IMR-90 (cell line): ENCODE data around the gene PSMD11. TPM values are rescaled to one million over a fixed set of nuclear protein-coding genes. Genes with fewer than 3 reads are reported as not detected.

Source experiments
- ATAC-seq: fragments of 200-7000 bp; cut with Tn5 transposase; 2 replicates; pipeline ENCODE4 v1.9.1; 2020; ENCODE audit warnings: low read depth, mild to moderate bottlenecking, moderate library complexity
- BruUV-seq: library from RNA; stranded (reverse); fragments of 400-500 nt; replicated peaks from 2 replicates; lab custom pipeline; 2021; lab: Mats Ljungman, UMichigan
- CTCF ChIA-PET: fragments of 300-600 bp; formaldehyde crosslinking; extraction: SDS; loops from one replicate; lab custom pipeline; 2021; ENCODE audit warnings: antibody characterized with exemption; lab: Yijun Ruan, JAX
- POLR2A ChIA-PET: fragments of 300-600 bp; sonication (Branson Sonifier 250); formaldehyde crosslinking; loops from one replicate; lab custom pipeline; 2022; ENCODE audit warnings: antibody characterized with exemption; ENCODE audit not compliant: unreplicated experiment; lab: Charles Lee
- DNase-seq: peaks from one replicate; pipeline ENCODE4 v3.0.0; 2013
- H2AFZ ChIP-seq: replicated peaks from 2 replicates; pipeline ENCODE3; 2013; ENCODE audit warnings: low read length, mild to moderate bottlenecking; ENCODE audit not compliant: poor library complexity
- H2AK5ac ChIP-seq: 2 replicates; pipeline ENCODE4 v1.6.1; 2013; ENCODE audit warnings: low read depth, low read length, inconsistent platforms
- H2AK9ac ChIP-seq: replicated peaks from 2 replicates; pipeline ENCODE3; 2013; ENCODE audit warnings: mild to moderate bottlenecking, low read depth, low read length, moderate library complexity; ENCODE audit not compliant: poor library complexity
- H2BK120ac ChIP-seq: 2 replicates; pipeline ENCODE4 v1.6.1; 2013; ENCODE audit warnings: low read depth, low read length, inconsistent platforms
- H2BK15ac ChIP-seq: 3 replicates; pipeline ENCODE4 v1.6.1; 2013; ENCODE audit warnings: low read depth, low read length, inconsistent platforms
- H2BK20ac ChIP-seq: 2 replicates; pipeline ENCODE4 v1.6.1; 2013; ENCODE audit warnings: low read depth, mild to moderate bottlenecking, inconsistent platforms, low read length, moderate library complexity
- H2BK5ac ChIP-seq: 2 replicates; pipeline ENCODE4 v1.6.1; 2013; ENCODE audit warnings: mild to moderate bottlenecking, low read depth, low read length, inconsistent platforms; ENCODE audit not compliant: poor library complexity, severe bottlenecking
- H3K14ac ChIP-seq: replicated peaks from 2 replicates; pipeline ENCODE4 v1.6.1; 2013; ENCODE audit warnings: low read depth, low read length, inconsistent platforms
- H3K18ac ChIP-seq: 2 replicates; pipeline ENCODE4 v1.6.1; 2013; ENCODE audit warnings: low read depth, low read length, control low read depth
- H3K23ac ChIP-seq: 2 replicates; pipeline ENCODE4 v1.6.1; 2013; ENCODE audit warnings: low read depth, low read length, inconsistent platforms
- H3K27ac ChIP-seq: 2 replicates; pipeline ENCODE4 v1.5.1; 2013; ENCODE audit warnings: mild to moderate bottlenecking, control low read depth, low read length; ENCODE audit not compliant: insufficient read depth
- H3K27me3 ChIP-seq: 2 replicates; pipeline ENCODE4 v1.6.1; 2013; ENCODE audit warnings: low read length; ENCODE audit not compliant: control insufficient read depth, insufficient read depth
- H3K36me3 ChIP-seq: 2 replicates; pipeline ENCODE4 v1.6.1; 2013; ENCODE audit warnings: low read length, mixed read lengths; ENCODE audit not compliant: control insufficient read depth, insufficient read depth
- H3K4ac ChIP-seq: 2 replicates; pipeline ENCODE4 v1.6.1; 2013; ENCODE audit warnings: low read depth, low read length, inconsistent platforms
- H3K4me1 ChIP-seq: 2 replicates; pipeline ENCODE4 v1.6.1; 2013; ENCODE audit warnings: low read length, mixed read lengths; ENCODE audit not compliant: control insufficient read depth, insufficient read depth
- H3K4me2 ChIP-seq: 2 replicates; pipeline ENCODE4 v1.6.1; 2013; ENCODE audit warnings: low read depth, mild to moderate bottlenecking, control low read depth, low read length, moderate library complexity
- H3K4me3 ChIP-seq: 2 replicates; pipeline ENCODE4 v1.5.1; 2013; ENCODE audit warnings: low read depth, mild to moderate bottlenecking, control low read depth, low read length, moderate library complexity; ENCODE audit not compliant: insufficient read depth
- H3K56ac ChIP-seq: 2 replicates; pipeline ENCODE4 v1.6.1; 2013; ENCODE audit warnings: low read length, inconsistent platforms; ENCODE audit not compliant: insufficient read depth; ENCODE audit errors: extremely low read depth
- H3K79me1 ChIP-seq, 2 experiments: 2 replicates each; pipeline ENCODE4 v1.6.1; 2013; ENCODE audit warnings: low read length in 2 of 2, inconsistent platforms in 1 of 2, low read depth in 1 of 2
- H3K9ac ChIP-seq: 2 replicates; pipeline ENCODE4 v1.6.1; 2013; ENCODE audit warnings: low read depth, low read length, control low read depth
- H3K9me1 ChIP-seq: 2 replicates; pipeline ENCODE4 v1.6.1; 2013; ENCODE audit warnings: low read length, inconsistent platforms; ENCODE audit not compliant: insufficient read depth
- H3K9me3 ChIP-seq: 2 replicates; pipeline ENCODE4 v1.6.1; 2013; ENCODE audit warnings: low read length; ENCODE audit not compliant: control insufficient read depth, insufficient read depth
- H4K20me1 ChIP-seq: 2 replicates; pipeline ENCODE4 v1.6.1; 2013; ENCODE audit warnings: low read length, inconsistent platforms; ENCODE audit not compliant: insufficient read depth
- H4K5ac ChIP-seq: 2 replicates; pipeline ENCODE4 v1.6.1; 2013; ENCODE audit warnings: mild to moderate bottlenecking, low read depth, low read length, control low read depth
- H4K8ac ChIP-seq, 2 experiments: 2 replicates each; pipeline ENCODE4 v1.6.1; 2013; ENCODE audit warnings: low read depth in 2 of 2, low read length in 2 of 2, control low read depth in 1 of 2, inconsistent platforms in 1 of 2
- H4K91ac ChIP-seq: 2 replicates; pipeline ENCODE4 v1.6.1; 2013; ENCODE audit warnings: low read depth, low read length, inconsistent platforms; ENCODE audit not compliant: insufficient read depth
- BHLHE40 ChIP-seq: fragments of 150-350 bp; IDR thresholded peaks from 2 replicates; pipeline ENCODE4 v1.6.1; 2016; ENCODE audit warnings: mild to moderate bottlenecking, low read depth, low read length
- CEBPB ChIP-seq: IDR thresholded peaks from 2 replicates; pipeline ENCODE4 v1.6.1; 2012; ENCODE audit warnings: low read depth, low read length, improper control_type of control experiment
- CHD1 ChIP-seq: IDR thresholded peaks from 2 replicates; pipeline ENCODE4 v1.6.1; 2012; ENCODE audit warnings: low read depth, low read length, improper control_type of control experiment
- CTCF ChIP-seq: conservative IDR thresholded peaks from 2 replicates; pipeline ENCODE4 v1.5.1; 2012; ENCODE audit warnings: mild to moderate bottlenecking, low read depth, low read length, improper control_type of control experiment
- ELK1 ChIP-seq: fragments of 150-350 bp; IDR thresholded peaks from 2 replicates; pipeline ENCODE4 v1.6.1; 2016; ENCODE audit warnings: low read depth, mild to moderate bottlenecking, low read length, moderate library complexity, borderline replicate concordance
- FOS ChIP-seq: fragments of 150-350 bp; IDR thresholded peaks from 2 replicates; pipeline ENCODE4 v1.6.1; 2016; ENCODE audit warnings: low read depth, low read length
- MAFK ChIP-seq: IDR thresholded peaks from 2 replicates; pipeline ENCODE4 v1.6.1; 2012; ENCODE audit warnings: low read depth, low read length, improper control_type of control experiment
- MAZ ChIP-seq: IDR thresholded peaks from 2 replicates; pipeline ENCODE4 v1.6.1; 2012; ENCODE audit warnings: low read depth, mild to moderate bottlenecking, low read length, improper control_type of control experiment, moderate library complexity, borderline replicate concordance
- MXI1 ChIP-seq: IDR thresholded peaks from 2 replicates; pipeline ENCODE4 v1.6.1; 2012; ENCODE audit warnings: low read depth, mild to moderate bottlenecking, low read length, moderate library complexity, borderline replicate concordance
- NFE2L2 ChIP-seq: fragments of 150-350 bp; IDR thresholded peaks from 2 replicates; pipeline ENCODE4 v1.6.1; 2016; ENCODE audit warnings: low read depth, mild to moderate bottlenecking, low read length
- POLR2A ChIP-seq: IDR thresholded peaks from 2 replicates; pipeline ENCODE4 v1.6.1; 2012; ENCODE audit warnings: mild to moderate bottlenecking, low read depth, low read length
- RAD21 ChIP-seq: IDR thresholded peaks from 2 replicates; pipeline ENCODE4 v1.6.1; 2012; ENCODE audit warnings: low read length, improper control_type of control experiment
- RCOR1 ChIP-seq: IDR thresholded peaks from 2 replicates; pipeline ENCODE4 v1.6.1; 2012; ENCODE audit warnings: mild to moderate bottlenecking, low read length, improper control_type of control experiment; ENCODE audit not compliant: insufficient replicate concordance
- RFX5 ChIP-seq: IDR thresholded peaks from 2 replicates; pipeline ENCODE4 v1.8.0; 2012; ENCODE audit warnings: low read depth, mild to moderate bottlenecking, low read length, moderate library complexity
- SMC3 ChIP-seq: fragments of 150-350 bp; IDR thresholded peaks from 2 replicates; pipeline ENCODE4 v1.6.1; 2016; ENCODE audit warnings: low read depth, mild to moderate bottlenecking, antibody characterized with exemption, low read length, moderate library complexity
- USF2 ChIP-seq: fragments of 150-350 bp; IDR thresholded peaks from 2 replicates; pipeline ENCODE4 v1.6.1; 2017; ENCODE audit warnings: mild to moderate bottlenecking, antibody characterized with exemption, low read length, low read depth
- WGBS, 2 experiments: methylation state at CpG; one replicate each; pipeline versions ENCODE4 v1.1.5 to v1.1.7; 2013; ENCODE audit warnings: missing lambda C conversion rate in 2 of 2; ENCODE audit not compliant: insufficient read length in 1 of 2; ENCODE audit errors: extremely low coverage in 2 of 2; 5-methylcytosine and 5-hydroxymethylcytosine counted together
- dilution Hi-C: fragments of 300-500 bp; cut with HindIII; formaldehyde crosslinking; loops from one replicate; pipeline ENCODE4 v1.14.3; 2018; ENCODE audit warnings: low sequenced_read_pairs; ENCODE audit not compliant: unreplicated experiment
- in situ Hi-C: fragments of 300-500 bp; cut with MboI; formaldehyde crosslinking; loops from 3 replicates; pipeline ENCODE4 v1.14.3; 2019; ENCODE audit warnings: low sequenced_read_pairs, inconsistent platforms, mixed read lengths
- intact Hi-C: fragments of 100-400 bp; cut with micrococcal nuclease; formaldehyde crosslinking; loops from 2 replicates; pipeline ENCODE4 v1.10.0; 2022
- polyA plus RNA-seq, 3 experiments: library from polyadenylated mRNA; depleted of rRNA; stranded (reverse); fragments of >200 nt; gene quantifications; 2 replicates each; pipeline ENCODE4 v1.2.3, GENCODE V29; 2012; ENCODE audit warnings: low replicate concordance in 1 of 3
- total RNA-seq: library from RNA; depleted of rRNA; stranded (reverse); fragments of >200 nt; gene quantifications from 2 replicates; pipeline ENCODE4 v1.2.3, GENCODE V29; 2012

PSMD11 gene
- total and polyA plus RNA-seq, 2 of the 4 experiments (the other 2 are of a cell fraction), result 64.7 to 85.9 TPM

- CTCF ChIA-PET, result no interaction called here
- H3K36me3 ChIP-seq, result no peaks in the 10 kb centered on the region
- BruUV-seq, result no TSS peak
- intact Hi-C loops, result no loop called here
- no peak overlapping the region for H3K14ac ChIP-seq
- no peaks in the 10 kb centered on the region for H3K9me3 ChIP-seq
- no peaks in the 10 kb centered on the region for H3K4me1 ChIP-seq
- no peak overlapping the region for H3K4me2 ChIP-seq
- dilution Hi-C loops, result no loop called here
- ATAC-seq (no peak), DNase-seq (no peak)
- no peak overlapping the region for H2AK9ac ChIP-seq
- no peak overlapping the region for H2BK15ac ChIP-seq
- H3K9ac ChIP-seq, result no peak overlapping the region
- H3K4ac ChIP-seq, result no peak overlapping the region
- H2AFZ ChIP-seq, result peak overlapping the region; percentile 47
- H2AK5ac ChIP-seq, result no peak overlapping the region
- H2BK20ac ChIP-seq, result no peak overlapping the region
- POLR2A ChIA-PET, result no interaction called here
- 26% methylated on average over 6 of the region's 10 CpGs; no CpG with 5 or more reads in 1 of the 2 experiments for WGBS, 2 experiments
- no peak overlapping the region for H3K18ac ChIP-seq
- H3K27me3 ChIP-seq, result peaks cover 13% of the 10 kb centered on the region
- no peak overlapping the region for H3K56ac ChIP-seq
- H3K79me1 ChIP-seq, result no peaks in the 10 kb centered on the region
- no peak overlapping the region for H4K8ac ChIP-seq
- no peaks in the 10 kb centered on the region for H4K20me1 ChIP-seq
- H4K5ac ChIP-seq, result no peak overlapping the region
- no peak overlapping the region for H2BK5ac ChIP-seq
- H3K27ac ChIP-seq, result no peak overlapping the region
- H3K4me3 ChIP-seq, result no peak overlapping the region
- H3K9me1 ChIP-seq, result no peaks in the 10 kb centered on the region
- in situ Hi-C loops, result no loop called here
- H3K23ac ChIP-seq, result no peak overlapping the region
- TF ChIP-seq CHD1, result no peak
- no peak for TF ChIP-seq BHLHE40
- no peak for TF ChIP-seq CTCF
- no peak for TF ChIP-seq POLR2A
- TF ChIP-seq RFX5, result no peak
- no peak for TF ChIP-seq SMC3
- TF ChIP-seq NFE2L2, result no peak
- no peak for TF ChIP-seq RCOR1
- TF ChIP-seq MXI1, result no peak
- no peak for TF ChIP-seq MAZ
- no peak for TF ChIP-seq RAD21
- no peak for TF ChIP-seq USF2
- no peak for TF ChIP-seq FOS
- no peak for TF ChIP-seq MAFK
- no peak for TF ChIP-seq CEBPB
- TF ChIP-seq ELK1, result no peak
- H4K91ac ChIP-seq, result no peak overlapping the region
- no peak overlapping the region for H2BK120ac ChIP-seq
These were observed 85.3 kb downstream of the PSMD11 start for GRCh38 chr17:32529604-32530003.
